GM20000 (cell line): ENCODE data around the gene EIF6.

Experiments used
- DNase-seq: peaks from one replicate; pipeline ENCODE4 v3.0.0; 2012; ENCODE audit warnings: low spot score
- TF ChIP-seq, protein P1 (sequence below): IDR thresholded peaks from 2 replicates; pipeline ENCODE4 v1.5.1; 2012; ENCODE audit warnings: mild to moderate bottlenecking, control low read depth; ENCODE audit errors: extremely low read depth, missing control alignments

EIF6 gene

DNA sequence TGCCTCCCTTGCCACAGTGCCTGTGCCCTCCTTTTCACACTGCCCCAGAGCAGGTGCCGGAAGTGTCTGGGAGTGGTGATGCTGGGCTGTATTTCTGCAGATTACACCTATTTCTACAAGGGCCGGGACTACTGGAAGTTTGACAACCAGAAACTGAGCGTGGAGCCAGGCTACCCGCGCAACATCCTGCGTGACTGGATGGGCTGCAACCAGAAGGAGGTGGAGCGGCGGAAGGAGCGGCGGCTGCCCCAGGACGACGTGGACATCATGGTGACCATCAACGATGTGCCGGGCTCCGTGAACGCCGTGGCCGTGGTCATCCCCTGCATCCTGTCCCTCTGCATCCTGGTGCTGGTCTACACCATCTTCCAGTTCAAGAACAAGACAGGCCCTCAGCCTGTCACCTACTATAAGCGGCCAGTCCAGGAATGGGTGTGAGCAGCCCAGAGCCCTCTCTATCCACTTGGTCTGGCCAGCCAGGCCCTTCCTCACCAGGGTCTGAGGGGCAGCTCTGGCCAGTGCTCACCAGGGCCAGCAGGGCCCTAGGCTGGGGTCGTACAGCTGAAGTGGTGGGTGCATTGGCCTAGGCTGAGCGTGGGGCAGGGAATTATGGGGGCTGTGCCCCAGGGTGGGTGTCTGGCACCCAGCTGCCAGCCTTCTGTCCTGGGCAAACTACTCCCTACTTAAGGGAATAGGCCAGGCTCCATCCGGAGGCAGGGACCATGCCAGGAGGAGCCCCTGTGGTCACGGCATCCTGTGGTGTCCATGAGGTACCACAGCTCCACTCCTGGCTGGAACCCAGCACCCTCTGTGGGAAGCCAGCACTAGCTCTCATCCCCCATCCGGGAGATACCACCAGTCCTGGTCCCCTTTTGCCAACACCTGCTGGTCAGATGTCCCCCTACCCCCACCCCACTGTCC lies 10.1 kb downstream of the EIF6 start:
- TF ChIP-seq, protein P1, sequence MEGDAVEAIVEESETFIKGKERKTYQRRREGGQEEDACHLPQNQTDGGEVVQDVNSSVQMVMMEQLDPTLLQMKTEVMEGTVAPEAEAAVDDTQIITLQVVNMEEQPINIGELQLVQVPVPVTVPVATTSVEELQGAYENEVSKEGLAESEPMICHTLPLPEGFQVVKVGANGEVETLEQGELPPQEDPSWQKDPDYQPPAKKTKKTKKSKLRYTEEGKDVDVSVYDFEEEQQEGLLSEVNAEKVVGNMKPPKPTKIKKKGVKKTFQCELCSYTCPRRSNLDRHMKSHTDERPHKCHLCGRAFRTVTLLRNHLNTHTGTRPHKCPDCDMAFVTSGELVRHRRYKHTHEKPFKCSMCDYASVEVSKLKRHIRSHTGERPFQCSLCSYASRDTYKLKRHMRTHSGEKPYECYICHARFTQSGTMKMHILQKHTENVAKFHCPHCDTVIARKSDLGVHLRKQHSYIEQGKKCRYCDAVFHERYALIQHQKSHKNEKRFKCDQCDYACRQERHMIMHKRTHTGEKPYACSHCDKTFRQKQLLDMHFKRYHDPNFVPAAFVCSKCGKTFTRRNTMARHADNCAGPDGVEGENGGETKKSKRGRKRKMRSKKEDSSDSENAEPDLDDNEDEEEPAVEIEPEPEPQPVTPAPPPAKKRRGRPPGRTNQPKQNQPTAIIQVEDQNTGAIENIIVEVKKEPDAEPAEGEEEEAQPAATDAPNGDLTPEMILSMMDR: no peak
- no peak for DNase-seq

DNA sequence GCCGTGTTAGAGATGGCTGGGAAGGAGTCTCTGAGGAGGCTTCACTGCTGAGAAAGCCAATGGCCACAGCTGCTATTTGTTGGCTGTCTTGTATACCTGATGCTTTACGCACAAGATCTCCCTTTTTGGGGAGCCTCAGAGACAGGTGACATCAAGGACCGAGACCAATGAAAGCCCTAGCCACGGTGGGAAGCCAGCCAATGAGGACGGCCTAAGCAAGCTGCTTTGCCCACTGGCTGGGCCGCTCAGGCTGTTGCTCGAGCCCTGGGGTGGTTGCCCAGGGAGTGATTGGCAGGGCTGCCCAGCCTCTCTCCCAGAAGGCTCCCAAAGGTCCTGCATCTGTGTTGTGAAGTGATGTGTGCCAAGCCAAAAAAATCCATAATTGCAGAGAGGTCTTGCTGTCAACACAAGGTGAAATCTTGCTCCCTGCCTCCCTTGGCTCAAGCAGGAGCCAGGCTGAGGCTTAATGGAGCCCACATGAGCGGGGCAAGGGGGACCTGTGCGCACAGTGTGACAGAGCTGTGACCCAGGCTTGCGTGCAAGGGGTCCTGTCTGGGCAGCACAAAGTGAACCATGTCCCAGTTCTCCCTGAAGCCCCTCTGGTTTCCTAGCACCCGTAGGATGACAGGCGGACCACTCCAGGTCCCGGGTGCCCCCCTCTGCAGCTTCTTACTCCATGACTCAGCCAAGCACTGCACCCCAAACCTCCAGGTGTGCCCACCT lies 11.0 kb downstream of the EIF6 start:
- no peak for DNase-seq
- TF ChIP-seq, protein P1: no peak

DNA sequence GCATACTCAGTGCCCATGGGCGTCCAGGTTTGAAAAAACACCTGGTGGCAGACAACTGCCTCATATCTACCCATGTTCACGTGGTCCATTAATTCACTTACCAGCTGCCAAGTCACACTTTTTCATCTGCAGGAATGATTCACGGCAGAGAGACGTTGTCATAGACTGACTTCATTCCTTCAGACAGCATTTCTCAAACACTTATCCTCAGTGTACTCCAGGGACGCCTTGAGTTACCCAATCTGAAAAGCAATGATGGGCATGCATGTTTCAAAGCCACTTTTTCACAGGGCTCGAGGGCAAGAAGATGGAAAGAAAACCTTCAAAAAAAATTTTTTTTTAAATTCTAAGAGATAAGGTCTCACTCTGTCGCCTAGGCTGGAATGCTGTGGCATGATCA lies 12.7 kb downstream of the EIF6 start:
- DNase-seq: no peak
- TF ChIP-seq, protein P1: no peak

DNA sequence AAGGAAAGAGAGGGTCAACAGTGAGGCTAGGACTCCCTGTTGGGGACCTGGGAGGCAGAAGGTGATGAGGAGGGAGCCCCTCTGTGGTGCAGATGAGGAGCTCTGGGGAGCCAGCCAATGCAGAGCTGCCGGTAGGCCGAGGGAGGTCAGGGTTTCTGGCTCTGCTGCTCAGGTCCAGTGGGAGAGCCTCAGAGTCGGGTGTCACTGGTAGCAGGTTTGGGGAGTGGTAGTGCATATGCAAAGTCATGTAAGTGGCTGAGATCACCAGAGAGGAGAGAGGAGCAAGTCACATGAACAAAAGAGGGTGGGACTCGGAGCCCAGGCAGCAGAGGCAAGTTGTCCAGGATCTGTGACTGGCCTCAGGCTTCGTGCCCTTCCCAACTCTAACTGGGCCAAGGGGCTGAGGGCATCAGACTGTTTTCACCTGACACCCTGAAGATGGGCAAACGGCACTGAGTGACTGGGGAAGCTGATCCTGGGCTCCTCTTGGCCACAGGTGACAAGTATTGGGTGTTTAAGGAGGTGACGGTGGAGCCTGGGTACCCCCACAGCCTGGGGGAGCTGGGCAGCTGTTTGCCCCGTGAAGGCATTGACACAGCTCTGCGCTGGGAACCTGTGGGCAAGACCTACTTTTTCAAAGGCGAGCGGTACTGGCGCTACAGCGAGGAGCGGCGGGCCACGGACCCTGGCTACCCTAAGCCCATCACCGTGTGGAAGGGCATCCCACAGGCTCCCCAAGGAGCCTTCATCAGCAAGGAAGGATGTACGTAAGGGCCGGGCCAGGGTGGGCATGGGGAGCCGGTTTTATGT lies 13.3 kb downstream of the EIF6 start:
- DNase-seq: no peak
- TF ChIP-seq, protein P1: no peak

DNA sequence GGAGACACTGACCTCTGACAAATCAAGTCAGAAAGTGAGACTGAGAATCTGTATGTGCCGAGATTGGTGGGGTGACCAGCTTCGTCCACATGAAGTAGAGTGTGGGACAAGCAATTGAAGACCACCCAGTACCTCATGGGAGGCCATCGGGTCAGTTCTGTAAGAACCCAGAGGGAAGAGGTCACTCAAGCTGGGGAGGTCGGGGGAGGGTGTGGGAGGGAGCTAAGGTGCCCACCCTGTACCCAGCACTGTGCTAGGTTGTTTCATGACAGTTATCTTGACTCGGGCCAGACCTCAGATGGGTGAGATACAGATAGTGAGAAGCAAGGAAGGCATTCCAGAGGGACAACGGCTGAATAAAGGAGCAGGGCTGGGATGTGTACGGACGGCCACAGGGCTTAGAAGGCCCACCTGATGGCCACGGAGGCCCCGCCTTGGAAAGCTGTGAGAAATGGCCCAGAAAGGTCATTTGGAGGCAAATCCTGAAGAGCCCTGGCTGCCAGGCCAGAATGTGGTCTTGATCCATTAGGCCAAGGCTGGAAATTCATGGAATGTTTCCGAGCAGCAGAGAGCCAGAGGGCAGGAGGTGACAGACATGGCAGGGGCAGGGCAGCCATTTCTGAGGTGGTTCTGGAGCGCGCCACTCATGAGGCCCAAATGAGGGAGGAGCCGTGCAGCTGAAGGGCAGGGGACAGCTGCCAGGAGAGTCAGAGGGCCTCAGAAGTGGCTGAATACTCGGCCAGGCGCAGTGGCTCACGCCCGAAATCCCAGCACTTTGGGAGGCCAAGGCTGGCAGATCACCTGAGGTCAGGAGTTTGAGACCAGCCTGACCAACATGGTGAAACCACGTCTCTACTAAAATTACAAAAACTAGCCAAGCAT lies 14.3 kb downstream of the EIF6 start:
- TF ChIP-seq, protein P1: no peak
- DNase-seq: no peak

DNA sequence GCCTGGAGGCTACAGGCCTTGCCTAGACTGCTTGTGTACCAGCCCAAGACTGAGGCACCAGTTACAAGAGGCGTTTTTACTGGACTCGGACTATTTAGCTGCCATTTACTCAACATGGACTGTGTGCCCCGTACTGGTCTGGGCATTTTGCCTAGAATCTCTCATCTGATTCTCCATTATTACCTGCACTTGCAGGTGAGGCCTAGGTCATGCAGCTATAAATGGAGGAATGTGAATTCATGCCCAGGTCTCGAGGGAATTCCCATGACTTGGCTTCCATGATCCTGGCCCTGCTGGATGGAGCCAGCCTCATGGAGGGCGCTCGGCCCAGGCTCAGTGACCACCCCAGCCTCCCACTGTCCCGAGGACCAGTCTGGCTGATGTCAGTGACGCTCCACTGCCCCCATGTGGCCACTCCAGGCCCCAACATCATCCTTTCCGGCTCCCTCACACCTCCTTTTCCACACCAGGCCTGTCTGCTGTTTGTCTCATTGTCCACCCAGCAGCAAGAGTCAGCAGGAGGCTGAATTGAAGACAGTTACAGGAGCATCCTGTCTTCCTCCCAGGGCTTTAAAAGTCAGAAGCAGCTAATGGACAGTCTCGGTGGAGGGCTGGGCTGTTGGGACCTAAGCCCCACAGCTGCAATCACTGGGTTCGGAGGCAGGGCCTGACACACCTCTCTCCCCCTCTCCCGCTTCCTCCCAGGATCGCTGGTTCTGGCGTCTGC lies 15.4 kb downstream of the EIF6 start:
- peak; percentile 79 for DNase-seq
- TF ChIP-seq, protein P1: peak; percentile 77
